Kasumi-1 (cell line): ENCODE data around the gene NASP.
"Not testable (repeated sequence)": the region's sequence is repeated elsewhere in the genome, so short reads cannot be mapped to it uniquely, and the experiment has no call there.

Experiments used
- DNase-seq, 2 experiments: peaks; one replicate each; lab custom pipeline; 2025; lab: John Stamatoyannopoulos, UW

Gene NASP

GRCh38 chr1:45570631-45571030 lies 13.2 kb upstream of the NASP start:
- no peak for DNase-seq

GRCh38 chr1:45573231-45573804 lies 10.5 kb upstream of the NASP start:
- no peak for DNase-seq

- no peak for DNase-seq
These were observed 9.7 kb upstream of the NASP start for GRCh38 chr1:45574105-45574626.

- DNase-seq = peak; percentile 98
These were observed 576 bp upstream of the NASP start for GRCh38 chr1:45583264-45583665.

GRCh38 chr1:45584351-45585109 lies 689 bp downstream of the NASP start:
- peak; percentile 74 to 79 for DNase-seq

GRCh38 chr1:45585110-45585426 lies 1.2 kb downstream of the NASP start:
- DNase-seq = no peak

- no peak for DNase-seq
These were observed 1.7 kb downstream of the NASP start for GRCh38 chr1:45585496-45586075.

- DNase-seq = no peak
These were observed 2.9 kb downstream of the NASP start for GRCh38 chr1:45586769-45587168.

- DNase-seq = no peak
These were observed 6.0 kb downstream of the NASP start for GRCh38 chr1:45589861-45590260.

- DNase-seq = no peak
These were observed 10.6 kb downstream of the NASP start for GRCh38 chr1:45594412-45594811.

- DNase-seq = not testable (repeated sequence)
These were observed 12.9 kb downstream of the NASP start for GRCh38 chr1:45596765-45597164.

GRCh38 chr1:45604239-45604638 lies 20.4 kb downstream of the NASP start:
- no peak for DNase-seq

GRCh38 chr1:45607404-45608074 lies 23.7 kb downstream of the NASP start:
- DNase-seq = no peak

- peak; percentile 63 to 82 for DNase-seq
These were observed 24.6 kb downstream of the NASP start for GRCh38 chr1:45608175-45609156.

GRCh38 chr1:45610589-45611226 lies 26.9 kb downstream of the NASP start:
- DNase-seq = no peak

GRCh38 chr1:45612941-45613579 lies 29.2 kb downstream of the NASP start:
- no peak for DNase-seq

- no peak for DNase-seq
These were observed 32.0 kb downstream of the NASP start for GRCh38 chr1:45615885-45616284.

GRCh38 chr1:45617618-45618017 lies 33.8 kb downstream of the NASP start:
- no peak for DNase-seq

- DNase-seq = no peak
These were observed 35.5 kb downstream of the NASP start for GRCh38 chr1:45619149-45619921.
